OCI-LY3 (cell line): ENCODE results near the gene SYNE1.

ENCODE experiments used
- CTCF ChIP-seq: fragments of 200-600, 300-600 bp; sonication (generic); IDR thresholded peaks from 2 replicates; pipeline ENCODE4 v1.5.1; 2014; ENCODE audit warnings: antibody characterized with exemption, low read length, low read depth
- EZH2phosphoT487 ChIP-seq: fragments of 200-600 bp; shearing (Covaris generic); IDR thresholded peaks from 2 replicates; pipeline ENCODE4 v1.6.1; 2018; ENCODE audit warnings: antibody characterized with exemption, mixed run types, low read depth

DNA sequence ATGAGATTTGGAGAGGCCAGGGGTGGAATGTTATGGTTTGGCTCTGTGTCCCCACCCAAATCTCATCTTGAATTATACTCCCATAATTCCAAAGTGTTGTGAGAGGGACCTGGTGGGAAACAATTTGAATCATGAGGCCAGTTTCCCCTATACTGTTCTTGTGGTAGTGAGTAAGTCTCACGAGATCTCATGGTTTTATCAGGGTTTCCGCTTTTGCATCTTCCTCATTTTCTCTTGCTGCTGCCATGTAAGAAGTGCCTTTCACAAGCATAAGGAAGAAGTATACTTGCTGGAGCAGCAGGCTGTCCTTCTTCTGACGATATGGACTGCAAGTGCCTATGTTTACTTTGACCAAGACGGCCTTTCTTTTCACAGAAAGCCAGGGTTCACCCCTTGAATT is 559.2 kb downstream of the SYNE1 start:
- TF ChIP-seq EZH2phosphoT487: no peak
- TF ChIP-seq CTCF: no peak
